GM12872 (cell line): ENCODE data around the gene PTPRD.

ENCODE experiments used
- CTCF ChIP-seq: IDR thresholded peaks from 3 replicates; pipeline ENCODE4 v1.5.1; 2011; ENCODE audit warnings: low read depth, mild to moderate bottlenecking, low read length, moderate library complexity; ENCODE audit not compliant: insufficient read depth

The PTPRD gene

GRCh38 chr9:8610256-8610655 is 2002.5 kb downstream of the PTPRD start:
- no peak for TF ChIP-seq CTCF

GRCh38 chr9:8605096-8605495 is 2007.7 kb downstream of the PTPRD start:
- TF ChIP-seq CTCF, result no peak

- TF ChIP-seq CTCF, result no peak
Observed at GRCh38 chr9:8604201-8604600, 2008.6 kb downstream of the PTPRD start.

GRCh38 chr9:8600914-8601680 is 2011.7 kb downstream of the PTPRD start:
- TF ChIP-seq CTCF, result no peak

- no peak for TF ChIP-seq CTCF
Observed at GRCh38 chr9:8599937-8600336, 2012.9 kb downstream of the PTPRD start.

- TF ChIP-seq CTCF, result no peak
Observed at GRCh38 chr9:8589476-8589875, 2023.3 kb downstream of the PTPRD start.

- TF ChIP-seq CTCF, result no peak
Observed at GRCh38 chr9:8585036-8585435, 2027.8 kb downstream of the PTPRD start.
